H4 (cell line): Measurements from ENCODE around the gene POMT1. TPM values are rescaled to one million over a fixed set of nuclear protein-coding genes. Genes with fewer than 3 reads are reported as not detected.
"Not testable (repeated sequence)": the region's sequence is repeated elsewhere in the genome, so short reads cannot be mapped to it uniquely, and the experiment has no call there.

Experiments used
- DNase-seq: peaks from one replicate; pipeline ENCODE4 v3.0.0-alpha.2; 2015; ENCODE audit warnings: low spot score
- total RNA-seq: library from RNA; depleted of rRNA; stranded (reverse); fragments of >200 nt; shearing (Covaris generic); gene quantifications from 2 replicates; pipeline ENCODE4 v1.2.3, GENCODE V29; 2014

POMT1 gene
- total RNA-seq, 1 experiment from 2014 or later: 10.5 TPM

DNA sequence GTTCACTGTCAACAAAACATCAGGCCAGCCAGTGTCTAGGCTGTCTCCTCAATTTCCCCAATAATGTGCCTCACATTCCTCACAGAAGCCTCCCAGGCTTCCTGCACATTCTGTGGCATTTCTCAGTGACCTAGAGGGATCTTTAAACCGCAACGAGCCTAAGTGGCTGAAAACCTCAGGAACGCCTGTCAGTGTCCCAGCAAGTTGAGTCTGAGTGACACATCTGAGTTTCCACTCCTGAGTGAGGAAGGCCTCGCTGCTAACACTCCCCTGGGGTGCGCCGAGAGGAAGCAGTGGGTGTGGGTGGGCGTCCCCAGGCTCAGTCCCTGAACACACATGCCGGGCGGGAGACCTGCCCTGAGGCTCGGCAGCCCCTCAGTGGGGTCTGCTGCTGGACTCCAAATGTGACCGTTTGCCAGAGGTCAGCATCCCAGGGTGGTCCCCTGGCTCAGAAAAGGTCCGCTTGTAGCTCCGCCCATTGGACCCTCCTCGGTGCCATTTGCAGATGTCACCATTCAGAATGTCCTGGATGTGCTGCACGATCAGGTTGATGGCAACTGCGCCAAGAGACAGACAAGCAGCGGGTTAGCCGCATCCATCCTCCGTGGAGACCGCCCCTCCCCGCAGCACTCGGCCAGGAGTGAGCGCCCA, 22.1 kb downstream of the POMT1 start:
- DNase-seq: no peak

DNA sequence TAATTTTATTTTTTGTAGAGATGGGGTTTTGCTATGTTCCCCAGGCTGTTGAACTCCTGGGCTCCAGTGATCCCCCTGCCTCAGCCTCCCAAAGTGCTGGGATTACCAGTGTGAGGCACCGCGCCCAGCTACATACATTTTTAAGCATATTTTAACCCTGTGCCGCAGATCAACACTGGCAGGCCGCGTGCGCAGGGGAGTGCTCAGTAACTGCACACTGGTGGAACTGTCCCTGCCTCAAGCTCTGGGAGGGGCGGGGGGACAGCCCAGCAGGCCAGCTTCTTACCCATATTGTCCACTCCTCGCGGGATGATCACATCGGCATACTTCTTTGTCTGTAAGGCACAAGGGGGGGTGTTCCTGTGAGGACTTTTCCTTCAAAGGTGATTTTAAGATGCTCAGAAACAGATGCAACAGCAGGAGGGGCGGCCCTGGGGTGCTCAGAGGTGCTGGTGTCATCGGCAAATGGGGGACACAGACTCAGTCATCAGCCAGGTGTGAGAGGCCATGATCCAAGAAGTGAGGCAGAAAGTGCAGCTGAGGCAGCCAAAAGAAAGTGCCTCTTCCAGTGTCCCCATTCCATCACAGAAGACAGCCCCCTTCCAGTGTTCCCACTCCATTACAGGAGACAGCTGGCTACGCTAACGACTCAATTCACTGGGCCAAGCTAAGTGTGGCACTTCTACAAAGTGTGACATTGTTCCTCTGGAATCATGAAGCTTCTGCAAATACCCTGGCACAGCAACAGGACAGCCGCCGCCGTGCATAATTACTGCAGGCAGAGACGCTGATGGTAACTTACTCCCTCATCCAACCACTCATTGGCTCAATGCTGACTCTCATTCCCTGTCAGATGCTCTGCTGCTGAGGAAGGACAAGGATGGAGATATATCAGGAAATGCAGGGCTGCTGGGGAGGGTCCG, 23.2 kb downstream of the POMT1 start:
- no peak for DNase-seq

DNA sequence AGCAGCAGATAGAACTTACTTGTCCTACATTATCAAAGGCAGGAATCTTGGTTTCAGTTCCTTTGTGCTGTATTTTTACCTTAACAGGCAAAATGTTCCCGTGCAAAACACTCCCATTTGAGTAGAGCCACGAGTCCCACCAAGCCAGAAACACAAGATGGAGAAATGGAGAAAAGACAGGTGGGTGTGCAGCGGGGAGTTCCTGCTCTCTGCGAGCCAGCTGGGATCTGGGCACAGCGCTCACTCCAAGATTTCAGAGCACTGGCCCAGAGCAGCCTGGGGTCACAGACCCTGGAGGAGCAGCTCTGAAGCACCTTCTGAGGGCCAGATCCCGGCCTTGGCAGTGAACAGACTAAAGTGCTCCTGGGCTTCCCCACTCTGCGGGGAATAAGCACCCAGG, 25.5 kb downstream of the POMT1 start:
- DNase-seq: no peak

- DNase-seq: no peak
Observed at GRCh38 chr9:131528886-131529505, 26.3 kb downstream of the POMT1 start.

DNA sequence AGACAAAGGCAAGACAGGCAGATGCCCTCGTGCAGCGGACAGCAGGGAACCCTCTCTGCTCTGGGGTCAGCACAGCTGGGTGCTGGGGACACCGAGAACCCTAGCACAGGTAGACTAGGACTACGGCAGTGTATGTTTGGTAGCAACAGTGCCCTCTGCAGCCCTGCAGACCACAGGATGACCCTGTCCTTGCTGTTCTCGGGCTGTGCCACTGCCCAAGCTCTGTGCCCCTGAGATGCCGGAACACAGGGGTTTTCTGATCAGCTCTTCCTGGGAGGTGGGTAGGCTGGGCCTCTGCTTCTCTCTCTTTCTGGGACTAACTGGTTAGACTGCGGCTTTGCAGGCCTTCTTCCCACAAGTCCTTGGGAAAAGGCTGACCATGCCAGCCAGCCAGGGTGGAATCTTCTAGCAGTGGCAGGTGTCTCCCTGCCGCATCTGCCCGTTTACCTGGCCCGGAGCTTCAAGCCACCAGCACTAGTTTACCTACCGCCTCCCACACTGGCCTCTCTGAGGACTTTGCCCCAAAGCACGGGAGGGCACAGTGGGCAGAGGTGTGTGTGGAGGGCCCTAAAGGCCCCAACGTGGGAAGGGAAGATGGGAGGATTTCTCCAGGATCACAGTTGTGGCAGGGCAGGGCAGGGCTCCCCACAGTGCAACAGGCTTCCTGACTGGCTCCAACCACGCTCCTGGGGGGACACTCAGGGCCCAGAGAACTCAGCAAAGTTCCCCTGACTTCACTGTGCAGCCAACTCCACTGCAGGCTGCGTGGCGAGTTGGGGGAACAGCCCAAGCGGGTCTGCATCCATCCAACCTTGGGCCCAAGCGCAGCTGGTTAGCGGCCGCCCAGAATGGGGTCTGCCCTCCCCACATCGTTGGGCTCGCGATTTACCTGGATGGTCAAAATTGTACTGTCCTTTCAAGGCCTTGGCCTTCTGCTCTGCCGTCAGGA, 27.2 kb downstream of the POMT1 start:
- no peak for DNase-seq

- no peak for DNase-seq
Observed at GRCh38 chr9:131530546-131530919, 27.8 kb downstream of the POMT1 start.

GRCh38 chr9:131530920-131531832, 28.5 kb downstream of the POMT1 start, which contains the start of gene UCK1:
Gene UCK1 (minus strand): TSS chr9:131531263. CDS start chr9:131531174, 89 bp downstream.
- peak; percentile 60 for DNase-seq

DNA sequence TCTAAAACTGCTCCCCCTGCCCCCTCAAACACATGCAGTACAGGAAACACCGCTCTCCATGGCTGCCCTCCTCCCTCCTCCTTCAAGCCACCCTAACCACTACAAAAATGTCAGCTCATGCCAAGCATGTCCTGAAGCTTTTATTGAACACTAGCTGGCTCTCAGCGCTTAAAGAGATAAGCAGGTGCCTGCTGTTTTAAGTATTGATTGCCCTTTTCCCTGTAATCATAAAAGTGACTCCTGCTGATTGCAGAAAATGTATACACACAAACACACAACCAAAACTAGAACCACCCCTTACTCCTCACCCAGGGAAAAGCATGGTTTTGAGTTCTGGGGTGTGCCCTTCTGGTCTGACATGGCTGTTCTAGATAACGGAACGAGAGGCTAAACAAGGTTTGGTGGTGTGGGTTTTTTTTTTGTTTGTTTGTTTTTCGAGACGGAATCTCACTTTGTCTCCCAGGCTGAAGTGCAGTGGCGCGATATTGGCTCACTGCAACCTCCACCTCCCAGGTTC, 32.1 kb downstream of the POMT1 start:
- no peak for DNase-seq

DNA sequence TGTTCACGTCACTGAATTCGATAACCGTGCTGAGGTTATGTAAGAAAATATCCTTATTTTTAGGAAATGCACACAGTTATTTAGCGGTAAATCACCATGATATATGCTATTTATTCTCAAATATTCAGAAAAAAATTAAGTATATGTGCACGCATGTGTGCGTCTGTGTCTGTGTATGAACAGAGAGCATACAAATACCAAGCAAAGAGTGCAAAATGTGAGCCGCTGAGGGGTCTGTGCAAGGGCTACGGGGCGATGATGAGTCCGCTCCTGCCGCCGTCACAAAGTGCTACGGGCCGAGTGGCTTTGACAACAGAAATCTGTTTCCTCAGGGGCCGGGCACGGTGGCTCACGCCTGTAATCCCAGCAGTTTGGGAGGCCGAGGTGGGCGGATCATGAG, 35.2 kb downstream of the POMT1 start:
- no peak for DNase-seq

DNA sequence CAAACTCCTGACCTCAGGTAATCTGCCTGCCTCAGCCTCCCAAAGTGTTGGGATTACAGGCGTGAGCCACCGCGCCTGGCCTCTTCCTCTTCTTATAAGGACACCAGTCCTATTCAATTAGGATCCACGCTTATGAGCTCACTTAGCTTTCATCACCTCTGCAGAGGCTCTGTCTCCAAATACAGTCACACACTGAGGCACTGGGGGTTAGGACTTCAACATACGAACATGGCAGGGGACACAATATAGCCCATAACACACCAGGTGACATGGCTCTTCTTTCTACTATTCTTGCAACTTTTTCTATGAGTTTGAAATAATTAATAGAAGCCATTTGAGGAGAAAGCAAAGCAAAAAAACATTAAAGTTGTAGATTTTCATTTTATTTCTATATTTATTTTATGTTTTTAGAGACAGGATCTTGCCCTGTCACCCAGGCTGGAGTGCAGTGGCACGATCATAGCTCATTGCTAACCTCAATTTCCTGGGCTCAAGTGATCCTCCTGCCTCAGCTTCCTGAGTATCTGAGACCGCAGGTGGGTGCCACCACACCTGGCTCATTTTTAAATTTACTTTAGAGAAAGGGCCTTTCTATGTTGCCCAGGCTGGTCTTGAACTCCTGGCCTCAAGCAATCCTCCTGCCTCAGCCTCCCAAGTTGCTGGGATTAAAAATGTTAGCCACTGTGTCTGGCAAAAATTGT, 36.7 kb downstream of the POMT1 start:
- no peak for DNase-seq

- no peak for DNase-seq
Observed at GRCh38 chr9:131543141-131543540, 40.4 kb downstream of the POMT1 start.

GRCh38 chr9:131545003-131545785, 42.5 kb downstream of the POMT1 start, which contains the start of gene PRRT1B:
Gene PRRT1B (plus strand): TSS chr9:131545523. CDS start chr9:131545616, 93 bp downstream.
- DNase-seq: no peak

DNA sequence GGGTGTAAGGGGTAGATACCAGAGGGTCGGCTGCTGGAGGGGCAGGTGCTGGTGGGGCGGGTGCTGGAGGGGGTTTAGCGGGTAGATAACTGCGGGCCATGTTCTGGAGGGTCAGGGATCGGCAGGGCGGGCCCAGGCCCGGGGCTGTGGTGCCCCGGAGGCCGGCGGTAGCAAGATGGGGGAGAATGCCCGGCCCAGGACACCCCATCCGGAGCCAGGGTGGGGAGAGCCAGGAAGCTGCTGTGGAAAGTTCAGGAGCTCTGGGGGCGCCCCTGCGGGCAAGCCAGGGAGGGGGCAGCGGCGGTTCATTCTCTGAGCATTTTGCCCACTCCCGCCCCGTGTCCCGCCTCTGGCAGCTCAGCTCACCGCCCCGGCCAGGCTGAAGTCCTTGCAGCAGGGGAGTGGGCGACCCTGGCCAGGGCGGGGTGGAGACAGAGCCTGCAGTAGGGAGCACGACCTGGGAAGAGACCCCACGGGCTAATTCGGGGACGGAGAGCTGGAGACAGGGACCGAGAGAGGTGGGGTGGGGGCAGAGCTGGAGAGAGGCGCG, 43.1 kb downstream of the POMT1 start:
- DNase-seq: no peak

- DNase-seq: no peak
Observed at GRCh38 chr9:131546336-131547084, 43.8 kb downstream of the POMT1 start.

- DNase-seq: not testable (repeated sequence)
Observed at GRCh38 chr9:131549186-131549585, 46.5 kb downstream of the POMT1 start.

- not testable (repeated sequence) for DNase-seq
Observed at GRCh38 chr9:131550465-131550864, 47.7 kb downstream of the POMT1 start.

DNA sequence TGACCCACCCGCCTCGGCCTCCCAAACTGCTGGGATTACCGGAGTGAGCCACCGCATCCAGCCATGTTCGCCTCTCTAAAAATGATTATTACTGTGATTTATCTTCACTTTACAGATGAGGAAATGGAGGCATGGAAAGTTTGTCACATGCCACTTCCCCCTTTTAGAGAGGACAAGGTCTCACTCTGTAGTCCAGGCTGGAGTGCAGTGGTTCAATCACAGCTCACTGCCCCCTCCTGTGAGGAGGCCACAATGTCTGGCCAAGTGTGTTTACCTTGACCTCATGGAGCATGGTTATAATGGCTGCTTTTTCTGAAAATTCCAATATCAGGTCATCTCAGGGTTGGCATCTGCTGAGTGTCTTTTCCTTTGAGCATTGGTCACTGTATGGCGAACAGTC, 49.3 kb downstream of the POMT1 start:
- no peak for DNase-seq
